ENCODE data around the gene COL13A1.

The COL13A1 gene

GRCh38 chr10:69928339-69928738, 126.6 kb downstream of the COL13A1 start:
- no peaks in the 10 kb centered on the region for H3K9me2 ChIP-seq (ENCODE audit: low read depth, low read length)
- no peak overlapping the region for H3K9ac ChIP-seq (ENCODE audit: low read length)
- no peak overlapping the region for H3K4me2 ChIP-seq (ENCODE audit: low read length)
- no peak overlapping the region for H2AFZ ChIP-seq (ENCODE audit: low read length)
- H3K36me3 ChIP-seq (ENCODE audit: insufficient read depth, low read length) = no peaks in the 10 kb centered on the region
- no peaks in the 10 kb centered on the region for H3K79me2 ChIP-seq (ENCODE audit: insufficient read depth, low read length)
- H3K9me3 ChIP-seq (ENCODE audit: low read length) = no peaks in the 10 kb centered on the region
- H3F3A ChIP-seq (ENCODE audit: insufficient read depth, low read length) = no peaks in the 10 kb centered on the region
- no peak overlapping the region for H3K27ac ChIP-seq (ENCODE audit: low read depth, low read length, poor library complexity, severe bottlenecking)
- no peak overlapping the region for H3K4me3 ChIP-seq (ENCODE audit: low read depth, low read length, poor library complexity, severe bottlenecking)
- TF ChIP-seq EZH2 (IDR thresholded peaks at IDR 0.05; ENCODE audit: borderline replicate concordance, low read length) = no peak
- TF ChIP-seq, protein P1, sequence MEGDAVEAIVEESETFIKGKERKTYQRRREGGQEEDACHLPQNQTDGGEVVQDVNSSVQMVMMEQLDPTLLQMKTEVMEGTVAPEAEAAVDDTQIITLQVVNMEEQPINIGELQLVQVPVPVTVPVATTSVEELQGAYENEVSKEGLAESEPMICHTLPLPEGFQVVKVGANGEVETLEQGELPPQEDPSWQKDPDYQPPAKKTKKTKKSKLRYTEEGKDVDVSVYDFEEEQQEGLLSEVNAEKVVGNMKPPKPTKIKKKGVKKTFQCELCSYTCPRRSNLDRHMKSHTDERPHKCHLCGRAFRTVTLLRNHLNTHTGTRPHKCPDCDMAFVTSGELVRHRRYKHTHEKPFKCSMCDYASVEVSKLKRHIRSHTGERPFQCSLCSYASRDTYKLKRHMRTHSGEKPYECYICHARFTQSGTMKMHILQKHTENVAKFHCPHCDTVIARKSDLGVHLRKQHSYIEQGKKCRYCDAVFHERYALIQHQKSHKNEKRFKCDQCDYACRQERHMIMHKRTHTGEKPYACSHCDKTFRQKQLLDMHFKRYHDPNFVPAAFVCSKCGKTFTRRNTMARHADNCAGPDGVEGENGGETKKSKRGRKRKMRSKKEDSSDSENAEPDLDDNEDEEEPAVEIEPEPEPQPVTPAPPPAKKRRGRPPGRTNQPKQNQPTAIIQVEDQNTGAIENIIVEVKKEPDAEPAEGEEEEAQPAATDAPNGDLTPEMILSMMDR (IDR thresholded peaks at IDR 0.05; ENCODE audit: low read length) = no peak
- H4K20me1 ChIP-seq (ENCODE audit: insufficient read depth, low read length) = no peaks in the 10 kb centered on the region
- H3K4me1 ChIP-seq (ENCODE audit: insufficient read depth, low read length, severe bottlenecking) = no peaks in the 10 kb centered on the region
- H3K27me3 ChIP-seq (ENCODE audit: insufficient read depth, low read length) = no peaks in the 10 kb centered on the region

GRCh38 chr10:69929575-69929974, 127.9 kb downstream of the COL13A1 start:
- no peaks in the 10 kb centered on the region for H3K9me2 ChIP-seq (ENCODE audit: low read depth, low read length)
- no peaks in the 10 kb centered on the region for H3K9me3 ChIP-seq (ENCODE audit: low read length)
- H3K27me3 ChIP-seq (ENCODE audit: insufficient read depth, low read length) = no peaks in the 10 kb centered on the region
- no peak overlapping the region for H3K27ac ChIP-seq (ENCODE audit: low read depth, low read length, poor library complexity, severe bottlenecking)
- H3K79me2 ChIP-seq (ENCODE audit: insufficient read depth, low read length) = no peaks in the 10 kb centered on the region
- no peak overlapping the region for H2AFZ ChIP-seq (ENCODE audit: low read length)
- no peaks in the 10 kb centered on the region for H3F3A ChIP-seq (ENCODE audit: insufficient read depth, low read length)
- no peaks in the 10 kb centered on the region for H4K20me1 ChIP-seq (ENCODE audit: insufficient read depth, low read length)
- no peak overlapping the region for H3K4me2 ChIP-seq (ENCODE audit: low read length)
- no peaks in the 10 kb centered on the region for H3K4me1 ChIP-seq (ENCODE audit: insufficient read depth, low read length, severe bottlenecking)
- H3K36me3 ChIP-seq (ENCODE audit: insufficient read depth, low read length) = no peaks in the 10 kb centered on the region
- TF ChIP-seq EZH2 (IDR thresholded peaks at IDR 0.05; ENCODE audit: borderline replicate concordance, low read length) = no peak
- TF ChIP-seq, protein P1 (IDR thresholded peaks at IDR 0.05; ENCODE audit: low read length) = no peak
- no peak overlapping the region for H3K4me3 ChIP-seq (ENCODE audit: low read depth, low read length, poor library complexity, severe bottlenecking)
- H3K9ac ChIP-seq (ENCODE audit: low read length) = no peak overlapping the region

GRCh38 chr10:69934768-69935167, 133.1 kb downstream of the COL13A1 start:
- TF ChIP-seq, protein P1 (IDR thresholded peaks at IDR 0.05; ENCODE audit: low read length) = no peak
- TF ChIP-seq EZH2 (IDR thresholded peaks at IDR 0.05; ENCODE audit: borderline replicate concordance, low read length) = no peak
- H3K9me3 ChIP-seq (ENCODE audit: low read length) = no peaks in the 10 kb centered on the region
- H3K79me2 ChIP-seq (ENCODE audit: insufficient read depth, low read length) = no peaks in the 10 kb centered on the region
- no peaks in the 10 kb centered on the region for H3K4me1 ChIP-seq (ENCODE audit: insufficient read depth, low read length, severe bottlenecking)
- no peak overlapping the region for H3K4me2 ChIP-seq (ENCODE audit: low read length)
- no peak overlapping the region for H2AFZ ChIP-seq (ENCODE audit: low read length)
- 0 out of 2 replicates have a peak, but pooled peaks cover 3% of the 10 kb centered on the region for H3K27me3 ChIP-seq (ENCODE audit: insufficient read depth, low read length)
- H3K36me3 ChIP-seq (ENCODE audit: insufficient read depth, low read length) = no peaks in the 10 kb centered on the region
- no peak overlapping the region for H3K4me3 ChIP-seq (ENCODE audit: low read depth, low read length, poor library complexity, severe bottlenecking)
- no peak overlapping the region for H3K27ac ChIP-seq (ENCODE audit: low read depth, low read length, poor library complexity, severe bottlenecking)
- no peaks in the 10 kb centered on the region for H4K20me1 ChIP-seq (ENCODE audit: insufficient read depth, low read length)
- H3K9ac ChIP-seq (ENCODE audit: low read length) = no peak overlapping the region
- H3F3A ChIP-seq (ENCODE audit: insufficient read depth, low read length) = no peaks in the 10 kb centered on the region
- H3K9me2 ChIP-seq (ENCODE audit: low read depth, low read length) = no peaks in the 10 kb centered on the region
